GM19455 (cell line): Measurements from ENCODE around the gene GNG7.

Experiments
- ATAC-seq: cut with Tn5 transposase; IDR thresholded peaks from one replicate; pipeline ENCODE4 v1.9.1; 2021; ENCODE audit not compliant: unreplicated experiment

GNG7 gene

GRCh38 chr19:2702170-2703076 lies at the start of gene GNG7:
GNG7 (minus strand) TSS chr19:2702694; CDS start chr19:2520688, 182,006 bp downstream.
- peak; percentile 58 for ATAC-seq

DNA sequence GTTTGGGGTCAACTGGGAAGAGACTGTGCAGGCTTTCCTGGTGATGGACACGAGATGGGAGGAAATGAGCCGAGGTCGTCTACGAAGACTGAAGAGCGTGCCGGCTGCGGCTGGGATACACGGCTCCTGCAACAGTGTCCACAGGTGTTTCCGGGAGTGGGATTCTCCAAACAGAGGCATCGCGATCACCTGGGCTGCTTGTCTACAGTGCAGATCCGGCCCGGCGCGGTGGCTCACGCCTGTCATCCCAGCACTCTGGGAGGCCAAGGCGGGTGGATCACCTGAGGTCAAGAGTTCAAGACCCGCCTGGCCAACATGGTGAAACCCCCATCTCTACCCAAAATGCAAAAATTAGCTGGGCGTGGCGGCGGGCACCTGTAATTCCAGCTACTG lies 48.9 kb upstream of the GNG7 start:
- no peak for ATAC-seq

DNA sequence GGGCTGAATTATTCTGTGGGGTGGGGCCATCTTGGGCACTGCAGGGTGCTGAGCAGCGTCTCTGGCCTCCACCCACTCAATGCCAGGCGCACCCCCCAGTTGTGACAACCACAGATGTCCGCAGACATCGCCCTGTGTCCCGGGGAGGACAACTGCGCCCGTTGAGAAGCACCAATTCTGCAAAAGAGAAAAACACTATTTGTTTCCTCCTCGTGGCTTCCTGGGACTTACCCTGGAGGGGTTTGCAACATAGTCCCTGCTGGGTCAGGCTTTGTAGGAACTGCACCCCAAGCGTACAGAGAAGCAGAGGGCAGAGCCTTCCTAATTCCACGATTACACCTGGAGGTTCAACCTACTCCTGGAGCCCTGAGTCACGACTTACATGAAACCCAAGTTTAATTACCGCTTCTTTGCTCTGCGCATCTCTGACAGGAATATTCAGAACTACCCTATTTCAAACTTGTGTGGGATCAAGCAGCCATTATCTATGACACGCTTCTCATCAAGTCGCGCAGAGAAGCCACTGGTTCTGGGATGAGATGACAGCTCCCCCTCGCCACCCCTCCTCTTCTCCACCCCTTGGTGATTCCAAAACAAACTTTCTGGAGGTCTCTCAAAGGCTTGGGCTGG lies 48.4 kb upstream of the GNG7 start:
- no peak for ATAC-seq

DNA sequence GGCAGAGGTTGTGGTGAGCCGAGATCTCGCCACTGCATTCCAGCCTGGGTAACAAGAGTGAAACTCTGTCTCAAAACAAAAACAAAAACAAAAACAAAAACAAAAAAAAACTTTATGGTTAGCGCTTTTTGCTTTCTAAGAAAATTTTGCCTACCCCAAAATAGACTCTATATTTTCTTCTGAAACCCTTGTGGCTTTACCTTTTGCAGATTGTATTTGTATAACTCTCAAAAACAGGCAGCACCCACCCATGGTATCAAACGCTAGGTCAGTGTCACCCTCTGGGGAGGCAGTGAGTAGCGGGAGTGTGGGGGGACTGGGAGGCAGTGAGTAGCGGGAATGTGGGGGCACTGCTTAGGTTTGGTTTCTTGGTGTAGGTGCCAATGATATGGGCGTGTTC lies 44.9 kb upstream of the GNG7 start:
- ATAC-seq = no peak

GRCh38 chr19:2744113-2744512 lies 41.6 kb upstream of the GNG7 start:
- no peak for ATAC-seq

GRCh38 chr19:2743099-2743498 lies 40.6 kb upstream of the GNG7 start:
- no peak for ATAC-seq

GRCh38 chr19:2740314-2740656 lies 37.8 kb upstream of the GNG7 start:
- no peak for ATAC-seq

- peak; percentile 86 for ATAC-seq
These were observed 37.3 kb upstream of the GNG7 start, which contains the start of gene SLC39A3 for GRCh38 chr19:2739602-2740313. SLC39A3 (minus strand) TSS chr19:2740017; CDS start chr19:2737257, 2,760 bp downstream.

- no peak for ATAC-seq
These were observed 34.2 kb upstream of the GNG7 start for GRCh38 chr19:2736550-2737190.

DNA sequence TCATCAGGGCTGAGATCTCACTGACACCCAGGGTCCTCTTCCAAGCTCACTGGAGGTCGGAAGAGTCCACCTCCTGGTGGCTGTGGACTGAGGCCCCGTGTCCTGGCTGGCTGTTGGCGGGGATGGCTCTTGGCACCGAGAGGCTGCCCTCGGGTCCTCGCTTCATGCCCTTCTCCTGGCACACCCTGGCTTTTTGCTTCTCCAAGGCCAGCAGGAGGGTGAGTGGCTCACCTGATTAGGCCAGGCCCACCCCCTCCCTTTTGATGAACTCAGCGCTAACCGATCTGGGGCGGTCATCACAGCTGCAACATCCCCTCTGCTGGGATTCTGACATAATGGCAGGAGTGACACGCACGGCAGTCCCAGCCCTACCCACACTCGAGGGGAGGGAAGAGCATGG lies 32.9 kb upstream of the GNG7 start:
- ATAC-seq = no peak

DNA sequence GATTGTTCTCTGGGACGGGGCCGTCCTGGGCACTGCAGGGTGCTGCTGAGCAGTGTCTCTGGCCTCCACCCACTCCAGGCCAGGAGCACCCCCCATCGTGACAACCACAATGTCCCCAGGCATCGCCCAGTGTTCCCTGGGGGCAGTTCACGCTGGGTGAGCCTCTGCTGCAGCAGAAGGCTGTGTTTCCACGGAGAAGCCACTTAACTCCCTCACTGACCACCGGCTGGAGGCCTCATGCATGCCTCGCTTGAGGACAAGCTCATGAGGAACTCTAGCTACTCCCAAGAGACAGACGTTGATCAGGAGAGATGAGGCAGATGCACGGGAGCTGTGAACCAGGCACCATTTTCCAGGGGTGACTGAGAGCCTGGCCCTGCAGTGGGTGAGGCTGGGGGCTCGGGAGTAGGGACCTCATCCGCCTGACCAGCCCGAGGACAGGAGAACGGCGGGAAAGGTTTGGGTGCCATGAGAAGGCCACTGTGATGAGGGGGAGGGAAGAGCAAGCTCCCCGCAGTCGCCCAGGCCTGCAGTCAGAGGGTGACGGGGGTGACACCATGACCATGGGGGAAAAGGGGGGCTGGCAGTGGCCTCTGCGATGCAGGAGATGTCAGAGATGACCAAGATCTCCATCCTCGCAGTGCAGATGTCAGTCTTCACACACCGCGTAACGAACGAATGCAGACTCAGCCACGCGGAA lies 32.2 kb upstream of the GNG7 start:
- ATAC-seq = no peak

DNA sequence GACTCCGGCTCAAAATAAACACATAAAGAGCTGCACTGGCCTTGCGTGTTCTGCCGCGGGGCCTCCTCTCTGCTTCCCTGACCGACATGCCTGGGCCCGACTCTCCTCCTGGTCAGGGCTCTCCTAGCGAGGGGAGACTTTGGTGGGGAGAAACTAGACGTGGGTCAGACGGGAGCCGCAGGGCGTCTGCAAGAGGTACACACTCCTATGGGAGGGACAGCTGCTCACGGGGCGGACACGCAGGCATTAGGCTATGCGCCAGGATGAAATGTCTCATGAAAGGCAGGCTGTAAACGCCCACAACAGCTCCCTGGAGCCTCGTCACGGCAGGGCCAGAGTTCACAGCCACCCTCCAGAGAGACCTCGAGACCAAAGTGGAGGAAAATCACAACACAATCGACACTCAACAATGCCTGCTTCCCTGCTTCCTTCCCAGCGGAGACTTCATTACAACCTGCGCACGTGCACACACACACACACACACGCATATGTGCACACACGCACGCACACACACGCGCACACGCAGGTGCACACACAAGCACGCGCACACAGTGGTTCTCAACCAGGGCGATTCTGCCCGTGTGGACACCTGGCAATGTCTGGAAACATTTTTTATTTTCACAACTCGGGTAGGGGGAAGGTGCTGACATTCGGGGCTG lies 31.6 kb upstream of the GNG7 start:
- ATAC-seq = no peak

DNA sequence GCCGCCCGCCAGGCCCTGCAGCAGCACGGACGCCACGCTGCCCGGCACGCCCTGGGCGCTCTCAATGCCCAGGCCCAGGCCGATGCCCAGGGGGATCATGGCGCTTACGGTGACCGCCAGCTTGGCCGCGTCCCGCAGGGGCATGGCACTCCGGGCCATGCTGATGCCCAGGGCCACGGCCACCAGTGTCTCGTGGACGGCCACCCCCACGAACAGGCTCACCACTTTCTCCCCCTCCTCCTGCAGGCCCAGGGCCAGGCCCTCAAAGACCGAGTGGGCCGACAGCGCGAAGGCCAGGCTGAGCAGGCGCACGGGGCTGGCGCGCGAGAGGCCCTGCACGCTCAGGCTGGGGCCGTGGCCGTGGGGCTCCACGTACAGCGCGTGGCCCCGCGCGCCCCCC lies 30.4 kb upstream of the GNG7 start:
- no peak for ATAC-seq

GRCh38 chr19:2732157-2732725 lies 29.7 kb upstream of the GNG7 start:
- ATAC-seq = no peak

DNA sequence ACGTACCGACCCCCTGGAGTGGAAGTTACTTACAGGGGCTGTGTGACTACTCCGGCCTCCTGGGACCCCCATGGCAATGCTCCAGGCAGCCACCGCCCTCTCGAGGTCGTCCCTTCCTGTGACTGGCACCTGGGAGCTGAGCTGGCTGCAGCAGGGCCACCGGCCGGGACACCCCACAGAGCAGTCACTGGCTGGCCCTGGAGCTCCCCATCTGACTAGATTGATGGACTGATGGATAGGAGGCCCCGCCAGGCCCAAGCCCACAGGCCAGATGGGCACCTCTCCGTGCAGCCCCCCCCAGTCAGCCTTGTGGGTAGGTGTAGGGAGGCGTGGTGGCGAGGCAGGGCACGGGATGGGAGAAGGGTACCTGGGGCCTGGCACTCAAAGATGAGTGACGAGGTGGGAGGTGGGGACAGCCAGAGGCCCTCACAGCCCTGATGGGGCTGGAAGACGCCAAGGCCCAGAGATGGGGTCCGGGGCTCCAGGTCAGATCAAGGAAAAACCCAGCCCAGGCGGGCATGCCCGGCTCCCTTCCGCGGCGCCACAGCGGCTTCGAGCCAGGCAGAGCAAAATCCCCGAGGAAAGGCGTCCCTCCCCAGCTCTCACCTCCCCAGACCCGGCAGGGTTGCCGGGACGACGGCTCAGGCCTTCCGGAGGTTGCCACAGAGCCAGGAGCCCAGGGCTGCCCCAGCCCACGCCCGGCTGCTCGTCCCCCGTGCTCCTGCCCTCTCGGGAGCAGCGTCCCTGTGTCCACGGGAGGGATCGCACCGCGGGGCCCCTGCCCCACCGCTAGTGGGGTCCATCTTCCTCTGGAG lies 28.9 kb upstream of the GNG7 start:
- ATAC-seq = no peak

- ATAC-seq = no peak
These were observed 27.7 kb upstream of the GNG7 start for GRCh38 chr19:2729943-2730818.

GRCh38 chr19:2728783-2729387 lies 26.4 kb upstream of the GNG7 start:
- no peak for ATAC-seq

GRCh38 chr19:2727640-2727944 lies 25.1 kb upstream of the GNG7 start:
- no peak for ATAC-seq
